ENCODE data around the gene SURF2. TPM values are rescaled to one million over a fixed set of nuclear protein-coding genes. Genes with fewer than 3 reads are reported as not detected.

Gene SURF2
- total and polyA plus RNA-seq, 9 of the 15 experiments (the other 6 are each of a cell fraction or from before 2014, with no cell fraction given), result 5.5 to 82.5 (median 21.3) TPM

DNA sequence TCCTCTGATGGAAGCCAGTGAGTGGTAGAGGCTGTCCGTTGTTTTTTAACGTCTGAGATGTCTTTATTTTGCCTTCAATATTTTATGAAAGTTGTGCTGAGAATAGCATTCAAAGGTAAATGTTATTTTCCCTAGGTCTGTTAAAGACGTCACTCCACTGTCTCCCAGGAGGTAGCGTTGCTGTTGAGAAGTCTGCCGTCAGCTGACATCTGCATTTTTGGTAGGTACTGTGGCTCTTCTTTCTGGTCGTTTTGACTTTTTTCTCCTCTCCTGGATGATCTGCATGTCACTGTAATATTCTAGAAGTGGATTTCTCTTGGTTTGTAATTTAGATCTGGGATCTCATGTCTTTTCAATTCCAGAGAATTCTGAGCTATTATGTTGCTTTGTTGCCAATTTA is 46.7 kb upstream of the SURF2 start (continued):
- TF ChIP-seq, protein P1, sequence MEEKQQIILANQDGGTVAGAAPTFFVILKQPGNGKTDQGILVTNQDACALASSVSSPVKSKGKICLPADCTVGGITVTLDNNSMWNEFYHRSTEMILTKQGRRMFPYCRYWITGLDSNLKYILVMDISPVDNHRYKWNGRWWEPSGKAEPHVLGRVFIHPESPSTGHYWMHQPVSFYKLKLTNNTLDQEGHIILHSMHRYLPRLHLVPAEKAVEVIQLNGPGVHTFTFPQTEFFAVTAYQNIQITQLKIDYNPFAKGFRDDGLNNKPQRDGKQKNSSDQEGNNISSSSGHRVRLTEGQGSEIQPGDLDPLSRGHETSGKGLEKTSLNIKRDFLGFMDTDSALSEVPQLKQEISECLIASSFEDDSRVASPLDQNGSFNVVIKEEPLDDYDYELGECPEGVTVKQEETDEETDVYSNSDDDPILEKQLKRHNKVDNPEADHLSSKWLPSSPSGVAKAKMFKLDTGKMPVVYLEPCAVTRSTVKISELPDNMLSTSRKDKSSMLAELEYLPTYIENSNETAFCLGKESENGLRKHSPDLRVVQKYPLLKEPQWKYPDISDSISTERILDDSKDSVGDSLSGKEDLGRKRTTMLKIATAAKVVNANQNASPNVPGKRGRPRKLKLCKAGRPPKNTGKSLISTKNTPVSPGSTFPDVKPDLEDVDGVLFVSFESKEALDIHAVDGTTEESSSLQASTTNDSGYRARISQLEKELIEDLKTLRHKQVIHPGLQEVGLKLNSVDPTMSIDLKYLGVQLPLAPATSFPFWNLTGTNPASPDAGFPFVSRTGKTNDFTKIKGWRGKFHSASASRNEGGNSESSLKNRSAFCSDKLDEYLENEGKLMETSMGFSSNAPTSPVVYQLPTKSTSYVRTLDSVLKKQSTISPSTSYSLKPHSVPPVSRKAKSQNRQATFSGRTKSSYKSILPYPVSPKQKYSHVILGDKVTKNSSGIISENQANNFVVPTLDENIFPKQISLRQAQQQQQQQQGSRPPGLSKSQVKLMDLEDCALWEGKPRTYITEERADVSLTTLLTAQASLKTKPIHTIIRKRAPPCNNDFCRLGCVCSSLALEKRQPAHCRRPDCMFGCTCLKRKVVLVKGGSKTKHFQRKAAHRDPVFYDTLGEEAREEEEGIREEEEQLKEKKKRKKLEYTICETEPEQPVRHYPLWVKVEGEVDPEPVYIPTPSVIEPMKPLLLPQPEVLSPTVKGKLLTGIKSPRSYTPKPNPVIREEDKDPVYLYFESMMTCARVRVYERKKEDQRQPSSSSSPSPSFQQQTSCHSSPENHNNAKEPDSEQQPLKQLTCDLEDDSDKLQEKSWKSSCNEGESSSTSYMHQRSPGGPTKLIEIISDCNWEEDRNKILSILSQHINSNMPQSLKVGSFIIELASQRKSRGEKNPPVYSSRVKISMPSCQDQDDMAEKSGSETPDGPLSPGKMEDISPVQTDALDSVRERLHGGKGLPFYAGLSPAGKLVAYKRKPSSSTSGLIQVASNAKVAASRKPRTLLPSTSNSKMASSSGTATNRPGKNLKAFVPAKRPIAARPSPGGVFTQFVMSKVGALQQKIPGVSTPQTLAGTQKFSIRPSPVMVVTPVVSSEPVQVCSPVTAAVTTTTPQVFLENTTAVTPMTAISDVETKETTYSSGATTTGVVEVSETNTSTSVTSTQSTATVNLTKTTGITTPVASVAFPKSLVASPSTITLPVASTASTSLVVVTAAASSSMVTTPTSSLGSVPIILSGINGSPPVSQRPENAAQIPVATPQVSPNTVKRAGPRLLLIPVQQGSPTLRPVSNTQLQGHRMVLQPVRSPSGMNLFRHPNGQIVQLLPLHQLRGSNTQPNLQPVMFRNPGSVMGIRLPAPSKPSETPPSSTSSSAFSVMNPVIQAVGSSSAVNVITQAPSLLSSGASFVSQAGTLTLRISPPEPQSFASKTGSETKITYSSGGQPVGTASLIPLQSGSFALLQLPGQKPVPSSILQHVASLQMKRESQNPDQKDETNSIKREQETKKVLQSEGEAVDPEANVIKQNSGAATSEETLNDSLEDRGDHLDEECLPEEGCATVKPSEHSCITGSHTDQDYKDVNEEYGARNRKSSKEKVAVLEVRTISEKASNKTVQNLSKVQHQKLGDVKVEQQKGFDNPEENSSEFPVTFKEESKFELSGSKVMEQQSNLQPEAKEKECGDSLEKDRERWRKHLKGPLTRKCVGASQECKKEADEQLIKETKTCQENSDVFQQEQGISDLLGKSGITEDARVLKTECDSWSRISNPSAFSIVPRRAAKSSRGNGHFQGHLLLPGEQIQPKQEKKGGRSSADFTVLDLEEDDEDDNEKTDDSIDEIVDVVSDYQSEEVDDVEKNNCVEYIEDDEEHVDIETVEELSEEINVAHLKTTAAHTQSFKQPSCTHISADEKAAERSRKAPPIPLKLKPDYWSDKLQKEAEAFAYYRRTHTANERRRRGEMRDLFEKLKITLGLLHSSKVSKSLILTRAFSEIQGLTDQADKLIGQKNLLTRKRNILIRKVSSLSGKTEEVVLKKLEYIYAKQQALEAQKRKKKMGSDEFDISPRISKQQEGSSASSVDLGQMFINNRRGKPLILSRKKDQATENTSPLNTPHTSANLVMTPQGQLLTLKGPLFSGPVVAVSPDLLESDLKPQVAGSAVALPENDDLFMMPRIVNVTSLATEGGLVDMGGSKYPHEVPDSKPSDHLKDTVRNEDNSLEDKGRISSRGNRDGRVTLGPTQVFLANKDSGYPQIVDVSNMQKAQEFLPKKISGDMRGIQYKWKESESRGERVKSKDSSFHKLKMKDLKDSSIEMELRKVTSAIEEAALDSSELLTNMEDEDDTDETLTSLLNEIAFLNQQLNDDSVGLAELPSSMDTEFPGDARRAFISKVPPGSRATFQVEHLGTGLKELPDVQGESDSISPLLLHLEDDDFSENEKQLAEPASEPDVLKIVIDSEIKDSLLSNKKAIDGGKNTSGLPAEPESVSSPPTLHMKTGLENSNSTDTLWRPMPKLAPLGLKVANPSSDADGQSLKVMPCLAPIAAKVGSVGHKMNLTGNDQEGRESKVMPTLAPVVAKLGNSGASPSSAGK (IDR thresholded peaks at IDR 0.05), result no peak
- TF ChIP-seq MYBL2 (IDR thresholded peaks at IDR 0.05; ENCODE audit: low read depth) (no peak), MYBL2 (CRISPR knock-in tag; IDR thresholded peaks at IDR 0.05; ENCODE audit: borderline replicate concordance) (no peak), XRCC3 (IDR thresholded peaks at IDR 0.05) (0 out of 2 replicates have a peak, but pooled peaks have one; percentile 24), CBX5 (IDR thresholded peaks at IDR 0.05; ENCODE audit: borderline replicate concordance, low read depth) (peak; percentile 84), TRIM28 (IDR thresholded peaks at IDR 0.05) (peak; percentile 95), TRIM24 (IDR thresholded peaks at IDR 0.05) (peak; percentile 39 to 68; a peak in 2 of 4 replicates), ZNF561 (CRISPR knock-in tag; conservative IDR thresholded peaks at IDR 0.05) (no peak), ZFX (CRISPR knock-in tag; IDR thresholded peaks at IDR 0.05) (no peak), SETDB1 (IDR thresholded peaks at IDR 0.05; ENCODE audit: low read length) (no peak), ZNF75A (CRISPR knock-in tag; IDR thresholded peaks at IDR 0.05) (no peak), RBM39 (optimal IDR thresholded peaks at IDR 0.05; ENCODE audit: low read depth, low read length) (no peak), PHF8 (IDR thresholded peaks at IDR 0.05; ENCODE audit: borderline replicate concordance, low read length) (no peak), ZNF133 (CRISPR knock-in tag; IDR thresholded peaks at IDR 0.05) (no peak), EP400 (IDR thresholded peaks at IDR 0.05) (no peak)
- TF ChIP-seq, protein P2, sequence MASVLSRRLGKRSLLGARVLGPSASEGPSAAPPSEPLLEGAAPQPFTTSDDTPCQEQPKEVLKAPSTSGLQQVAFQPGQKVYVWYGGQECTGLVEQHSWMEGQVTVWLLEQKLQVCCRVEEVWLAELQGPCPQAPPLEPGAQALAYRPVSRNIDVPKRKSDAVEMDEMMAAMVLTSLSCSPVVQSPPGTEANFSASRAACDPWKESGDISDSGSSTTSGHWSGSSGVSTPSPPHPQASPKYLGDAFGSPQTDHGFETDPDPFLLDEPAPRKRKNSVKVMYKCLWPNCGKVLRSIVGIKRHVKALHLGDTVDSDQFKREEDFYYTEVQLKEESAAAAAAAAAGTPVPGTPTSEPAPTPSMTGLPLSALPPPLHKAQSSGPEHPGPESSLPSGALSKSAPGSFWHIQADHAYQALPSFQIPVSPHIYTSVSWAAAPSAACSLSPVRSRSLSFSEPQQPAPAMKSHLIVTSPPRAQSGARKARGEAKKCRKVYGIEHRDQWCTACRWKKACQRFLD (CRISPR knock-in tag; IDR thresholded peaks at IDR 0.05), result no peak
- TF ChIP-seq, protein P3, sequence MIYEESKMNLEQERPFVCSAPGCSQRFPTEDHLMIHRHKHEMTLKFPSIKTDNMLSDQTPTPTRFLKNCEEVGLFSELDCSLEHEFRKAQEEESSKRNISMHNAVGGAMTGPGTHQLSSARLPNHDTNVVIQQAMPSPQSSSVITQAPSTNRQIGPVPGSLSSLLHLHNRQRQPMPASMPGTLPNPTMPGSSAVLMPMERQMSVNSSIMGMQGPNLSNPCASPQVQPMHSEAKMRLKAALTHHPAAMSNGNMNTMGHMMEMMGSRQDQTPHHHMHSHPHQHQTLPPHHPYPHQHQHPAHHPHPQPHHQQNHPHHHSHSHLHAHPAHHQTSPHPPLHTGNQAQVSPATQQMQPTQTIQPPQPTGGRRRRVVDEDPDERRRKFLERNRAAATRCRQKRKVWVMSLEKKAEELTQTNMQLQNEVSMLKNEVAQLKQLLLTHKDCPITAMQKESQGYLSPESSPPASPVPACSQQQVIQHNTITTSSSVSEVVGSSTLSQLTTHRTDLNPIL (CRISPR knock-in tag; IDR thresholded peaks at IDR 0.05), result no peak
